GM12864 (cell line): ENCODE results near the gene TASL.

ENCODE experiments used
- DNase-seq: peaks from one replicate; pipeline ENCODE4 v3.0.0-alpha.2; 2011; ENCODE audit warnings: low read depth
- H3K4me3 ChIP-seq: 2 replicates; pipeline ENCODE4 v1.5.1; 2011; ENCODE audit warnings: mild to moderate bottlenecking, low read depth, low read length, control low read depth
- CTCF ChIP-seq: IDR thresholded peaks from 2 replicates; pipeline ENCODE4 v1.5.1; 2011; ENCODE audit warnings: low read depth, mild to moderate bottlenecking, moderate library complexity, low read length, control low read depth, inconsistent platforms; ENCODE audit errors: missing control alignments

Gene TASL

GRCh38 chrX:30577362-30577991 is at the start of gene TASL:
Gene TASL, minus strand, starts transcription at chrX:30577766. Its CDS starts 17,411 bp downstream, at chrX:30560355.
- peak; percentile 77 for DNase-seq
- peak within 1 kb of the TSS; percentile 72 for H3K4me3 ChIP-seq
- TF ChIP-seq CTCF: no peak

- no peak overlapping the region for H3K4me3 ChIP-seq
- no peak for DNase-seq
- no peak for TF ChIP-seq CTCF
Observed at GRCh38 chrX:30626402-30626801, 48.8 kb upstream of the TASL start.

- no peak overlapping the region for H3K4me3 ChIP-seq
- no peak for DNase-seq
- TF ChIP-seq CTCF: no peak
Observed at GRCh38 chrX:30622361-30622760, 44.8 kb upstream of the TASL start.

GRCh38 chrX:30620980-30621618 is 43.5 kb upstream of the TASL start:
- TF ChIP-seq CTCF: no peak
- no peak overlapping the region for H3K4me3 ChIP-seq
- DNase-seq: no peak

GRCh38 chrX:30620125-30620524 is 42.6 kb upstream of the TASL start:
- DNase-seq: no peak
- no peak overlapping the region for H3K4me3 ChIP-seq
- no peak for TF ChIP-seq CTCF

- TF ChIP-seq CTCF: peak; percentile 26
- DNase-seq: no peak
- H3K4me3 ChIP-seq: no peak overlapping the region
Observed at GRCh38 chrX:30618160-30618765, 40.7 kb upstream of the TASL start.
